Thyroid gland (tissue), 4 donors: ENCODE results near the gene ADARB2.

Source experiments
- CTCF ChIP-seq, 6 experiments: fragments of 200-600 bp in 3 of 6; fragments of 450-650 bp in 3 of 6; sonication (generic) in 3 of 6; IDR thresholded peaks; one replicate each; pipeline ENCODE4 v1.5.1; 2016 to 2019; ENCODE audit warnings: antibody characterized with exemption in 6 of 6, mild to moderate bottlenecking in 2 of 6, inconsistent platforms in 1 of 6, moderate library complexity in 1 of 6
- POLR2A ChIP-seq, 2 donors: fragments of 450-650 bp; IDR thresholded peaks; one replicate each; pipeline ENCODE4 v1.6.1; 2017; ENCODE audit warnings: antibody characterized with exemption in 2 of 2, mild to moderate bottlenecking in 2 of 2, moderate library complexity in 1 of 2

- TF ChIP-seq CTCF (IDR thresholded peaks at IDR 0.05) (no peak), POLR2A (IDR thresholded peaks at IDR 0.05) (no peak)
These were observed 375.8 kb downstream of the ADARB2 start for GRCh38 chr10:1361411-1362105.
